ENCODE results near the gene MCTP1.

GRCh38 chr5:94976853-94977252 lies 308.0 kb downstream of the MCTP1 start:
- no peak for TF ChIP-seq CTCF (conservative IDR thresholded peaks at IDR 0.05; ENCODE audit: low read length)
- no peak for TF ChIP-seq EZH2phosphoT487 (IDR thresholded peaks at IDR 0.05; ENCODE audit: borderline replicate concordance, low read depth, low read length)
